ENCODE data around the gene IL23R. TPM values are rescaled to one million over a fixed set of nuclear protein-coding genes. Genes with fewer than 3 reads are reported as not detected.

Gene IL23R
- polyA plus RNA-seq, 1 of the 3 experiments (the other 2 are of a cell fraction), result not detected

DNA sequence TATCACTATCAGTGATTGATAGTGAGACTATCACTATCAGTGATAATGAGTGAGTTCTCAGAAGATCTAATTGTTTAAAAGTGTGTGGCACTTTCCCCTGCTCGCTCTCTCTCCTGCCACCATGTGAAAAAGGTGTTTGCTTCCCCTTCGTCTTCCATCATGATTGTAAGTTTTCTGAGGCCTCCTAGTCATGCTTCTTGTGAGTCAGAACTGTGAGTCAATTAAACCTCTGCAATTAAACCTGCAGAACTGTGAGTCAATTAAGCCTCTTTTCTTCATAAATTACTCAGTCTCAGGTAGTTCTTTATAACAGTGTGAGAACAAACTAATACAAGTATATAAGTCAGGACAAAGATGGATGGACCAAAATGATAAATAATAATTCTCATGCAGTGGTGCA, 7.0 kb upstream of the IL23R start (continued):
- TF ChIP-seq, protein P1, sequence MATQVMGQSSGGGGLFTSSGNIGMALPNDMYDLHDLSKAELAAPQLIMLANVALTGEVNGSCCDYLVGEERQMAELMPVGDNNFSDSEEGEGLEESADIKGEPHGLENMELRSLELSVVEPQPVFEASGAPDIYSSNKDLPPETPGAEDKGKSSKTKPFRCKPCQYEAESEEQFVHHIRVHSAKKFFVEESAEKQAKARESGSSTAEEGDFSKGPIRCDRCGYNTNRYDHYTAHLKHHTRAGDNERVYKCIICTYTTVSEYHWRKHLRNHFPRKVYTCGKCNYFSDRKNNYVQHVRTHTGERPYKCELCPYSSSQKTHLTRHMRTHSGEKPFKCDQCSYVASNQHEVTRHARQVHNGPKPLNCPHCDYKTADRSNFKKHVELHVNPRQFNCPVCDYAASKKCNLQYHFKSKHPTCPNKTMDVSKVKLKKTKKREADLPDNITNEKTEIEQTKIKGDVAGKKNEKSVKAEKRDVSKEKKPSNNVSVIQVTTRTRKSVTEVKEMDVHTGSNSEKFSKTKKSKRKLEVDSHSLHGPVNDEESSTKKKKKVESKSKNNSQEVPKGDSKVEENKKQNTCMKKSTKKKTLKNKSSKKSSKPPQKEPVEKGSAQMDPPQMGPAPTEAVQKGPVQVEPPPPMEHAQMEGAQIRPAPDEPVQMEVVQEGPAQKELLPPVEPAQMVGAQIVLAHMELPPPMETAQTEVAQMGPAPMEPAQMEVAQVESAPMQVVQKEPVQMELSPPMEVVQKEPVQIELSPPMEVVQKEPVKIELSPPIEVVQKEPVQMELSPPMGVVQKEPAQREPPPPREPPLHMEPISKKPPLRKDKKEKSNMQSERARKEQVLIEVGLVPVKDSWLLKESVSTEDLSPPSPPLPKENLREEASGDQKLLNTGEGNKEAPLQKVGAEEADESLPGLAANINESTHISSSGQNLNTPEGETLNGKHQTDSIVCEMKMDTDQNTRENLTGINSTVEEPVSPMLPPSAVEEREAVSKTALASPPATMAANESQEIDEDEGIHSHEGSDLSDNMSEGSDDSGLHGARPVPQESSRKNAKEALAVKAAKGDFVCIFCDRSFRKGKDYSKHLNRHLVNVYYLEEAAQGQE (IDR thresholded peaks at IDR 0.05; ENCODE audit: low read depth, low read length), result no peak
- TF ChIP-seq, protein P2, sequence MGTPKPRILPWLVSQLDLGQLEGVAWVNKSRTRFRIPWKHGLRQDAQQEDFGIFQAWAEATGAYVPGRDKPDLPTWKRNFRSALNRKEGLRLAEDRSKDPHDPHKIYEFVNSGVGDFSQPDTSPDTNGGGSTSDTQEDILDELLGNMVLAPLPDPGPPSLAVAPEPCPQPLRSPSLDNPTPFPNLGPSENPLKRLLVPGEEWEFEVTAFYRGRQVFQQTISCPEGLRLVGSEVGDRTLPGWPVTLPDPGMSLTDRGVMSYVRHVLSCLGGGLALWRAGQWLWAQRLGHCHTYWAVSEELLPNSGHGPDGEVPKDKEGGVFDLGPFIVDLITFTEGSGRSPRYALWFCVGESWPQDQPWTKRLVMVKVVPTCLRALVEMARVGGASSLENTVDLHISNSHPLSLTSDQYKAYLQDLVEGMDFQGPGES (IDR thresholded peaks at IDR 0.05; ENCODE audit: low read depth, low read length), result no peak
- no peak for TF ChIP-seq RFX5 (IDR thresholded peaks at IDR 0.05; ENCODE audit: low read length)
- TF ChIP-seq, protein P3, sequence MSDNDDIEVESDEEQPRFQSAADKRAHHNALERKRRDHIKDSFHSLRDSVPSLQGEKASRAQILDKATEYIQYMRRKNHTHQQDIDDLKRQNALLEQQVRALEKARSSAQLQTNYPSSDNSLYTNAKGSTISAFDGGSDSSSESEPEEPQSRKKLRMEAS (IDR thresholded peaks at IDR 0.05; ENCODE audit: low read depth), result no peak

DNA sequence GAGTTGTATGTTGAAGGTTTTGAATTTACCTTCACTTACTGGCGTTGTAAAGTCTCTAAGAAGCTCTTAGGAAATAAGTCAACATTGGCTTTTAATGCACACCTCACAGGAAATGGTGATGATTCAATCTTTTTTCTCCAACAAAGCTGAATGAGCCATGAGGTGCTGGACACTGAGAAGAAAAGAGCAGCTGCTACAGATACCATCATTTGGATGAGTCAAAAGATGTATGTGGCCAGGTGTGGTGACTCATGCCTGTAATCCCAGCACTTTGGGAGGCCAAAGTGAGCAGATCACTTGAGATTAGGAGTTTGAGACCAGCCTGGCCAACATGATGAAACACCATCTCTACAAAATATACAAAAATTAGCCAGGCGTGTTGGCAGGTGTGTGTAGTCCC, 3.3 kb upstream of the IL23R start:
- no peak for DNase-seq
- H3K36me3 ChIP-seq (replicated peaks in 1 of 2; ENCODE audit: control insufficient read depth in 1 of 2, insufficient read depth in 2 of 2, low read length in 1 of 2), result no peaks in the 10 kb centered on the region
- H2AFZ ChIP-seq (ENCODE audit: low read depth), result no peak overlapping the region
- no peak overlapping the region for H3K4me3 ChIP-seq (ENCODE audit: low read depth in 2 of 2, low read length in 1 of 2)
- H3K4me1 ChIP-seq (ENCODE audit: control insufficient read depth in 1 of 2, insufficient read depth in 2 of 2, low read depth in 1 of 2, low read length in 1 of 2), result no peaks in the 10 kb centered on the region
- no peaks in the 10 kb centered on the region for H3K79me2 ChIP-seq (ENCODE audit: insufficient read depth)
- H3K4me2 ChIP-seq, result no peak overlapping the region
- no peaks in the 10 kb centered on the region for H3K27me3 ChIP-seq (ENCODE audit: insufficient read depth)
- ChIA-PET CTCF (interaction anchor here (1.0 to 3.9 kb wide), 3 partner anchors 14 to 51 kb away, joined by 3 to 14 read pairs (median 6); no protein-coding TSS in a partner anchor), POLR2A (no interaction called here)
- no peaks in the 10 kb centered on the region for H3K9me3 ChIP-seq
- H3K27ac ChIP-seq (ENCODE audit: low read depth in 2 of 2, low read length in 1 of 2), result no peak overlapping the region
- H4K20me1 ChIP-seq (ENCODE audit: insufficient read depth), result no peaks in the 10 kb centered on the region
- peaks cover 3% of the 10 kb centered on the region for H3F3A ChIP-seq (replicated peaks; ENCODE audit: insufficient read depth)
- H3K9me2 ChIP-seq, result no peaks in the 10 kb centered on the region
- H3K9ac ChIP-seq, result no peak overlapping the region
- WGBS (ENCODE audit: low lambda C conversion rate), result 53% methylated on average over 2 of the region's 2 CpGs
- TF ChIP-seq MEF2A (IDR thresholded peaks at IDR 0.05; ENCODE audit: borderline replicate concordance, low read depth) (no peak), FOXM1 (IDR thresholded peaks at IDR 0.05; ENCODE audit: low read depth) (no peak), RCOR1 (IDR thresholded peaks at IDR 0.05; ENCODE audit: low read length) (no peak), FOSL2 (IDR thresholded peaks at IDR 0.05; ENCODE audit: borderline replicate concordance, low read depth) (peak; percentile 82; the same call in 1 of the 2 replicates), NFIC (IDR thresholded peaks at IDR 0.05; ENCODE audit: borderline replicate concordance) (peak; percentile 56; the same call in 1 of the 2 replicates), ELF1 (IDR thresholded peaks at IDR 0.05) (no peak), CHD2 (IDR thresholded peaks at IDR 0.05; ENCODE audit: low read length, partially characterized antibody) (no peak), FOXJ3 (CRISPR knock-in tag; IDR thresholded peaks at IDR 0.05) (no peak), TAF1 (IDR thresholded peaks at IDR 0.05; ENCODE audit: borderline replicate concordance, low read depth, low read length) (no peak), POLR2AphosphoS5 (IDR thresholded peaks at IDR 0.05; ENCODE audit: low read depth, low read length) (no peak), EP300 (IDR thresholded peaks at IDR 0.05; ENCODE audit: borderline replicate concordance in 1 of 2, low read depth in 1 of 2, low read length in 1 of 2) (peak in 1 of 2 experiments; percentile 56; a peak in 1 of 4 replicates), JUND (IDR thresholded peaks at IDR 0.05) (peak; percentile 77), TCF12 (IDR thresholded peaks at IDR 0.05) (peak; percentile 88)
- TF ChIP-seq, protein P4, sequence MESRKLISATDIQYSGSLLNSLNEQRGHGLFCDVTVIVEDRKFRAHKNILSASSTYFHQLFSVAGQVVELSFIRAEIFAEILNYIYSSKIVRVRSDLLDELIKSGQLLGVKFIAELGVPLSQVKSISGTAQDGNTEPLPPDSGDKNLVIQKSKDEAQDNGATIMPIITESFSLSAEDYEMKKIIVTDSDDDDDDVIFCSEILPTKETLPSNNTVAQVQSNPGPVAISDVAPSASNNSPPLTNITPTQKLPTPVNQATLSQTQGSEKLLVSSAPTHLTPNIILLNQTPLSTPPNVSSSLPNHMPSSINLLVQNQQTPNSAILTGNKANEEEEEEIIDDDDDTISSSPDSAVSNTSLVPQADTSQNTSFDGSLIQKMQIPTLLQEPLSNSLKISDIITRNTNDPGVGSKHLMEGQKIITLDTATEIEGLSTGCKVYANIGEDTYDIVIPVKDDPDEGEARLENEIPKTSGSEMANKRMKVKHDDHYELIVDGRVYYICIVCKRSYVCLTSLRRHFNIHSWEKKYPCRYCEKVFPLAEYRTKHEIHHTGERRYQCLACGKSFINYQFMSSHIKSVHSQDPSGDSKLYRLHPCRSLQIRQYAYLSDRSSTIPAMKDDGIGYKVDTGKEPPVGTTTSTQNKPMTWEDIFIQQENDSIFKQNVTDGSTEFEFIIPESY (IDR thresholded peaks at IDR 0.05; ENCODE audit: borderline replicate concordance, low read depth), result no peak
- TF ChIP-seq, protein P5, sequence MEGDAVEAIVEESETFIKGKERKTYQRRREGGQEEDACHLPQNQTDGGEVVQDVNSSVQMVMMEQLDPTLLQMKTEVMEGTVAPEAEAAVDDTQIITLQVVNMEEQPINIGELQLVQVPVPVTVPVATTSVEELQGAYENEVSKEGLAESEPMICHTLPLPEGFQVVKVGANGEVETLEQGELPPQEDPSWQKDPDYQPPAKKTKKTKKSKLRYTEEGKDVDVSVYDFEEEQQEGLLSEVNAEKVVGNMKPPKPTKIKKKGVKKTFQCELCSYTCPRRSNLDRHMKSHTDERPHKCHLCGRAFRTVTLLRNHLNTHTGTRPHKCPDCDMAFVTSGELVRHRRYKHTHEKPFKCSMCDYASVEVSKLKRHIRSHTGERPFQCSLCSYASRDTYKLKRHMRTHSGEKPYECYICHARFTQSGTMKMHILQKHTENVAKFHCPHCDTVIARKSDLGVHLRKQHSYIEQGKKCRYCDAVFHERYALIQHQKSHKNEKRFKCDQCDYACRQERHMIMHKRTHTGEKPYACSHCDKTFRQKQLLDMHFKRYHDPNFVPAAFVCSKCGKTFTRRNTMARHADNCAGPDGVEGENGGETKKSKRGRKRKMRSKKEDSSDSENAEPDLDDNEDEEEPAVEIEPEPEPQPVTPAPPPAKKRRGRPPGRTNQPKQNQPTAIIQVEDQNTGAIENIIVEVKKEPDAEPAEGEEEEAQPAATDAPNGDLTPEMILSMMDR (IDR thresholded peaks at IDR 0.05), result no peak
- TF ChIP-seq, protein P6, sequence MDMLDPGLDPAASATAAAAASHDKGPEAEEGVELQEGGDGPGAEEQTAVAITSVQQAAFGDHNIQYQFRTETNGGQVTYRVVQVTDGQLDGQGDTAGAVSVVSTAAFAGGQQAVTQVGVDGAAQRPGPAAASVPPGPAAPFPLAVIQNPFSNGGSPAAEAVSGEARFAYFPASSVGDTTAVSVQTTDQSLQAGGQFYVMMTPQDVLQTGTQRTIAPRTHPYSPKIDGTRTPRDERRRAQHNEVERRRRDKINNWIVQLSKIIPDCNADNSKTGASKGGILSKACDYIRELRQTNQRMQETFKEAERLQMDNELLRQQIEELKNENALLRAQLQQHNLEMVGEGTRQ (IDR thresholded peaks at IDR 0.05; ENCODE audit: borderline replicate concordance, low read depth, low read length), result no peak
- TF ChIP-seq, protein P7, sequence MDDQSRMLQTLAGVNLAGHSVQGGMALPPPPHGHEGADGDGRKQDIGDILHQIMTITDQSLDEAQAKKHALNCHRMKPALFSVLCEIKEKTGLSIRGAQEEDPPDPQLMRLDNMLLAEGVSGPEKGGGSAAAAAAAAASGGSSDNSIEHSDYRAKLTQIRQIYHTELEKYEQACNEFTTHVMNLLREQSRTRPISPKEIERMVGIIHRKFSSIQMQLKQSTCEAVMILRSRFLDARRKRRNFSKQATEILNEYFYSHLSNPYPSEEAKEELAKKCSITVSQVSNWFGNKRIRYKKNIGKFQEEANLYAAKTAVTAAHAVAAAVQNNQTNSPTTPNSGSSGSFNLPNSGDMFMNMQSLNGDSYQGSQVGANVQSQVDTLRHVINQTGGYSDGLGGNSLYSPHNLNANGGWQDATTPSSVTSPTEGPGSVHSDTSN (IDR thresholded peaks at IDR 0.05), result peak; percentile 52; the same call in 1 of the 2 replicates
- TF ChIP-seq, protein P3 (IDR thresholded peaks at IDR 0.05; ENCODE audit: low read depth), result no peak

Data from SK-N-SH (cell line).